DMS114 treated with DMSO at 0.1 percent for 48 hours (cell line): Measurements from ENCODE around the gene ENHO.
"Not testable (repeated sequence)": the region's sequence is repeated elsewhere in the genome, so short reads cannot be mapped to it uniquely, and the experiment has no call there.

ENCODE experiments used
- DNase-seq: peaks from one replicate; lab custom pipeline; 2025; ENCODE audit not compliant: unreplicated experiment; lab: John Stamatoyannopoulos, UW

Gene ENHO

DNA sequence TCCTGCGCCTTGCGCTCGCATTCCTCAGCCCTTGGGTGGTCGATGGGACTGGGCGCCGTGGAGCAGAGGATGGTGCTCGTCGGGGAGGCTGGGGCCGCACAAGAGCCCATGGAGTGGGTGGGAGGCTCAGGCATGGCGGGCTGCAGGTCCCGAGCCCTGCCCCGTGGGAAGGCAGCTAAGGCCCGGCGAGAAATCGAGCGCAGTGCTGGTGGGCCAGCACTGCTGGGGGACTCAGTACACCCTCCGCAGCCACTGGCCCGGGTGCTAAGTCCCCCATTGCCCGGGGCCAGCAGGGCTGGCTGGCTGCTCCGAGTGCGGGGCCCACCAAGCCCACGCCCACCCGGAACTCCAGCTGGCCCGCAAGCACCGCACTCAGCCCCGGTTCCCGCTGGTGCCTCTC, 40.0 kb downstream of the ENHO start:
- not testable (repeated sequence) for DNase-seq

- DNase-seq: not testable (repeated sequence)
These were observed 41.2 kb downstream of the ENHO start for GRCh38 chr9:34481620-34482019.

DNA sequence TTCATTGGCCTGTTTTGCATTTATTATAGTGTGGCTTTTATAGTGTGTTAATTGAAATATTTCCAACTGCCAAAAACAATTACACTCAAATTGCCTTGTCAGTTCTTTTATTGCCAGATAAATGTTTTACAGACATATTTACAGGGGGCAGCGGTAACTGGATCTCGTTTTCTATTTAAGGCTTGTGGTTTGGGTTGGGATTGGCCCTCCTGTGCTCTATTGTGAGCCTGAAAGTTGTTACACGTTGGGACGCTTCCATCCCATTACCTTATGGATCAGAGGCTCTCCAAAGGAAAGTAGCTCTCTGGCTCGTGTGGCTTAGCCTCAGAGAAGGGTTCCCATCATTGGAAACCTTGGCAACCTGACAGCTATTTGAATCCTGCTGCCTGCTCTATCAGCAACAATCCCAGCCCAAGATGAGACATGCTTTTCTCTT, 43.3 kb downstream of the ENHO start:
- DNase-seq: no peak

DNA sequence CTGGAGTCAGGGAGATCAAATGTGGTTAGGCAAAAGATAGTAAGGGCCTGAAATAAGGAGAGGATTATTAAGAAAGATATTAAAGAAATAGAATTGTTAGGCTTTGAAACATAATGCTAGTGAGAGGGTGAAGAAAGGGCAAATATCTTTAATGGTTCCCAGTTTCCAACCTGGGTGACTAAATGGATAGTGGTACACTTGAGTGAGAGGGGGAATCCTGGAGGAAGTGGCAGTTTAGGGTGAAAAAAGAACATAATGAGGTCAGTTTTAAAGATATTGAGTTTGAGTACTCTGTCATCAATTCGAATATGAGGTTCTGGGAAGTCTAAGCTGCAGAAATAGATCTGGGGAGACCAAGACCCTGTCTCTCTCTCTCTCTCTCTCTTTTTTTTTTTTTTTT, 45.2 kb downstream of the ENHO start:
- no peak for DNase-seq

DNA sequence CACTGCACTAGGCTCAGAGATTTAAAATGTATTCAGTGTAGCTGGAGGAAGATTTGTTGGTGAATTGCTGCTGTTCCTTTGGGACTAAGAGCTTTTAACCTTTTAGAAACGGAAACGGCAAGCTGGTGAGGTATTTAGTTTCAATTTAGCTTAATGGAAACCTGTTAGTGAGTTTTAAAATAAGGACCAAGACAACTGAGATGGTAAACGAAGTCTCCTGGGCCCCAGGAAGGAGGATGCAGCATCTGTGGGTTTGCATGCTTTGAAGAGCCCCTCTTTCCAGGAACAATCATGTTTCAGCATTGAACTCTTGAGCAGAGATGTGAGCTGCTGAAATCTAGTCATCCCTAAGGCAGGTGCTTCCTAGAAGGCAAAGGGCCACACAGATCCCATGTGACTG, 47.7 kb downstream of the ENHO start:
- DNase-seq: no peak
